ENCODE measurements around the gene FBXL7.
"Not testable (repeated sequence)": the region's sequence is repeated elsewhere in the genome, so short reads cannot be mapped to it uniquely, and the experiment has no call there.

FBXL7 gene

GRCh38 chr5:15850939-15851341 is 351.0 kb downstream of the FBXL7 start:
- no peak for ATAC-seq (replicated peaks; ENCODE audit: extremely low read depth, poor library complexity, severe bottlenecking)
- Mint-ChIP-seq H3K27me3 (no peaks in the 10 kb centered on the region), H3K27ac (ENCODE audit: low read depth) (no peak overlapping the region), H3K4me1 (no peaks in the 10 kb centered on the region), H3K36me3 (ENCODE audit: insufficient read depth) (no peaks in the 10 kb centered on the region), H3K9me3 (peaks cover 28% of the 10 kb centered on the region), H3K4me3 (no peak overlapping the region)
- DNase-seq (ENCODE audit: low spot score in 2 of 2) = no peak

- Mint-ChIP-seq H3K36me3 (ENCODE audit: insufficient read depth) (no peaks in the 10 kb centered on the region), H3K27me3 (no peaks in the 10 kb centered on the region), H3K27ac (ENCODE audit: low read depth) (no peak overlapping the region), H3K4me3 (no peak overlapping the region), H3K4me1 (no peaks in the 10 kb centered on the region), H3K9me3 (peaks cover 25% of the 10 kb centered on the region)
- ATAC-seq (replicated peaks; ENCODE audit: extremely low read depth, poor library complexity, severe bottlenecking) (no peak), DNase-seq (ENCODE audit: low spot score in 2 of 2) (no peak)
Measured at GRCh38 chr5:15852217-15852616, 352.2 kb downstream of the FBXL7 start.

GRCh38 chr5:15852949-15853348 is 353.0 kb downstream of the FBXL7 start:
- no peak for ATAC-seq (replicated peaks; ENCODE audit: extremely low read depth, poor library complexity, severe bottlenecking)
- no peak for DNase-seq (ENCODE audit: low spot score in 2 of 2)

GRCh38 chr5:15858326-15858725 is 358.3 kb downstream of the FBXL7 start:
- H3K27ac Mint-ChIP-seq (ENCODE audit: low read depth) = no peak overlapping the region
- no peaks in the 10 kb centered on the region for H3K4me1 Mint-ChIP-seq
- no peaks in the 10 kb centered on the region for H3K36me3 Mint-ChIP-seq (ENCODE audit: insufficient read depth)
- no peak for ATAC-seq (replicated peaks; ENCODE audit: extremely low read depth, poor library complexity, severe bottlenecking)
- H3K4me3 Mint-ChIP-seq = no peak overlapping the region
- no peak for DNase-seq (ENCODE audit: low spot score in 2 of 2)
- H3K27me3 Mint-ChIP-seq = no peaks in the 10 kb centered on the region
- H3K9me3 Mint-ChIP-seq = peaks cover 30% of the 10 kb centered on the region

More at GRCh38 chr5:15852949-15853348, 353.0 kb downstream of the FBXL7 start:
- Mint-ChIP-seq H3K36me3 (ENCODE audit: insufficient read depth) (no peaks in the 10 kb centered on the region), H3K4me3 (no peak overlapping the region), H3K4me1 (no peaks in the 10 kb centered on the region), H3K27ac (ENCODE audit: low read depth) (no peak overlapping the region), H3K9me3 (peaks cover 25% of the 10 kb centered on the region), H3K27me3 (no peaks in the 10 kb centered on the region)

GRCh38 chr5:15864536-15865215 is 364.7 kb downstream of the FBXL7 start:
- Mint-ChIP-seq H3K9me3 (peaks cover 24% of the 10 kb centered on the region), H3K27me3 (no peaks in the 10 kb centered on the region)

GRCh38 chr5:15872259-15872658 is 372.3 kb downstream of the FBXL7 start:
- not testable (repeated sequence) for H3K4me1 Mint-ChIP-seq; H3K36me3 Mint-ChIP-seq (ENCODE audit: insufficient read depth); H3K27me3 Mint-ChIP-seq; H3K4me3 Mint-ChIP-seq; DNase-seq (ENCODE audit: low spot score in 2 of 2); ATAC-seq (replicated peaks; ENCODE audit: extremely low read depth, poor library complexity, severe bottlenecking); H3K27ac Mint-ChIP-seq (ENCODE audit: low read depth)
- peaks cover 40% of the 10 kb centered on the region for H3K9me3 Mint-ChIP-seq

More at GRCh38 chr5:15864536-15865215, 364.7 kb downstream of the FBXL7 start:
- ATAC-seq (replicated peaks; ENCODE audit: extremely low read depth, poor library complexity, severe bottlenecking) = no peak
- DNase-seq (ENCODE audit: low spot score in 2 of 2) = no peak
- Mint-ChIP-seq H3K4me3 (no peak overlapping the region), H3K27ac (ENCODE audit: low read depth) (no peak overlapping the region), H3K4me1 (no peaks in the 10 kb centered on the region), H3K36me3 (ENCODE audit: insufficient read depth) (no peaks in the 10 kb centered on the region)

- peaks cover 23% of the 10 kb centered on the region for H3K9me3 Mint-ChIP-seq
- no peaks in the 10 kb centered on the region for H3K27me3 Mint-ChIP-seq
- no peak for ATAC-seq (replicated peaks; ENCODE audit: extremely low read depth, poor library complexity, severe bottlenecking)
- no peak overlapping the region for H3K27ac Mint-ChIP-seq (ENCODE audit: low read depth)
- no peaks in the 10 kb centered on the region for H3K36me3 Mint-ChIP-seq (ENCODE audit: insufficient read depth)
- no peak overlapping the region for H3K4me3 Mint-ChIP-seq
- no peaks in the 10 kb centered on the region for H3K4me1 Mint-ChIP-seq
- DNase-seq (ENCODE audit: low spot score in 2 of 2) = no peak
Measured at GRCh38 chr5:15877914-15878313, 377.9 kb downstream of the FBXL7 start.

- ATAC-seq (replicated peaks; ENCODE audit: extremely low read depth, poor library complexity, severe bottlenecking) (no peak), DNase-seq (ENCODE audit: low spot score in 2 of 2) (no peak)
- H3K36me3 Mint-ChIP-seq (ENCODE audit: insufficient read depth) = no peaks in the 10 kb centered on the region
- no peaks in the 10 kb centered on the region for H3K4me1 Mint-ChIP-seq
- H3K27me3 Mint-ChIP-seq = no peaks in the 10 kb centered on the region
- H3K27ac Mint-ChIP-seq (ENCODE audit: low read depth) = no peak overlapping the region
- no peak overlapping the region for H3K4me3 Mint-ChIP-seq
- peaks cover 10% of the 10 kb centered on the region for H3K9me3 Mint-ChIP-seq
Measured at GRCh38 chr5:15880201-15880600, 380.2 kb downstream of the FBXL7 start.

GRCh38 chr5:15885156-15885555 is 385.2 kb downstream of the FBXL7 start:
- H3K36me3 Mint-ChIP-seq (ENCODE audit: insufficient read depth) = no peaks in the 10 kb centered on the region
- no peaks in the 10 kb centered on the region for H3K27me3 Mint-ChIP-seq
- no peak overlapping the region for H3K27ac Mint-ChIP-seq (ENCODE audit: low read depth)
- ATAC-seq (replicated peaks; ENCODE audit: extremely low read depth, poor library complexity, severe bottlenecking) (no peak), DNase-seq (ENCODE audit: low spot score in 2 of 2) (no peak)
- H3K9me3 Mint-ChIP-seq = peaks cover 10% of the 10 kb centered on the region
- H3K4me3 Mint-ChIP-seq = no peak overlapping the region
- no peaks in the 10 kb centered on the region for H3K4me1 Mint-ChIP-seq

GRCh38 chr5:15886156-15886555 is 386.2 kb downstream of the FBXL7 start:
- Mint-ChIP-seq H3K27ac (ENCODE audit: low read depth) (no peak overlapping the region), H3K4me3 (no peak overlapping the region), H3K36me3 (ENCODE audit: insufficient read depth) (no peaks in the 10 kb centered on the region), H3K27me3 (no peaks in the 10 kb centered on the region), H3K9me3 (peaks cover 8% of the 10 kb centered on the region), H3K4me1 (no peaks in the 10 kb centered on the region)
- no peak for DNase-seq (ENCODE audit: low spot score in 2 of 2)
- ATAC-seq (replicated peaks; ENCODE audit: extremely low read depth, poor library complexity, severe bottlenecking) = no peak

- Mint-ChIP-seq H3K9me3 (peaks cover 5% of the 10 kb centered on the region), H3K27ac (ENCODE audit: low read depth) (no peak overlapping the region), H3K36me3 (ENCODE audit: insufficient read depth) (no peaks in the 10 kb centered on the region), H3K27me3 (no peaks in the 10 kb centered on the region), H3K4me3 (no peak overlapping the region), H3K4me1 (no peaks in the 10 kb centered on the region)
- DNase-seq (ENCODE audit: low spot score in 2 of 2) (no peak), ATAC-seq (replicated peaks; ENCODE audit: extremely low read depth, poor library complexity, severe bottlenecking) (no peak)
Measured at GRCh38 chr5:15887093-15887492, 387.1 kb downstream of the FBXL7 start.

GRCh38 chr5:15889001-15889400 is 389.0 kb downstream of the FBXL7 start:
- Mint-ChIP-seq H3K4me1 (no peaks in the 10 kb centered on the region), H3K4me3 (no peak overlapping the region), H3K27me3 (no peaks in the 10 kb centered on the region), H3K9me3 (peaks cover 5% of the 10 kb centered on the region), H3K36me3 (ENCODE audit: insufficient read depth) (no peaks in the 10 kb centered on the region), H3K27ac (ENCODE audit: low read depth) (no peak overlapping the region)
- DNase-seq (ENCODE audit: low spot score in 2 of 2) = no peak
- no peak for ATAC-seq (replicated peaks; ENCODE audit: extremely low read depth, poor library complexity, severe bottlenecking)

GRCh38 chr5:15893866-15894265 is 393.9 kb downstream of the FBXL7 start:
- Mint-ChIP-seq H3K4me1 (no peaks in the 10 kb centered on the region), H3K27ac (ENCODE audit: low read depth) (no peak overlapping the region), H3K4me3 (no peak overlapping the region), H3K27me3 (no peaks in the 10 kb centered on the region), H3K36me3 (ENCODE audit: insufficient read depth) (no peaks in the 10 kb centered on the region), H3K9me3 (peaks cover 12% of the 10 kb centered on the region)
- DNase-seq (ENCODE audit: low spot score in 2 of 2) = no peak
- ATAC-seq (replicated peaks; ENCODE audit: extremely low read depth, poor library complexity, severe bottlenecking) = no peak
